ENCODE results near the gene SLC25A21. TPM values are rescaled to one million over a fixed set of nuclear protein-coding genes. Genes with fewer than 3 reads are reported as not detected.

Gene SLC25A21
- total and polyA plus RNA-seq, 7 experiments from 2014 or later = not detected

- Mint-ChIP-seq H3K27ac (no peak overlapping the region), H3K9me3 (peaks cover 0 to 8% (median 0%) of the 10 kb centered on the region in 11 donors), H3K4me3 (no peak overlapping the region), H3K36me3 (no peaks in the 10 kb centered on the region), H3K27me3 (peaks cover 3 to 21% (median 7%) of the 10 kb centered on the region in 5 donors), H3K4me1 (no peaks in the 10 kb centered on the region)
- DNase-seq (no peak), ATAC-seq (no peak)
- Histone ChIP-seq H3K4me1 (ENCODE audit: control insufficient read depth in 2 of 2, insufficient read depth in 2 of 2, low read length in 2 of 2) (no peaks in the 10 kb centered on the region), H3K9me3 (ENCODE audit: control insufficient read depth in 2 of 3, low read length in 3 of 3) (no peaks in the 10 kb centered on the region), H3K27me3 (ENCODE audit: control insufficient read depth in 2 of 2, insufficient read depth in 2 of 2, low read length in 2 of 2) (peaks cover 0 to 2% of the 10 kb centered on the region in 2 donors), H3K27ac (ENCODE audit: low read depth, low read length) (no peak overlapping the region), H3K4me3 (ENCODE audit: low read length) (no peak overlapping the region), H3K36me3 (ENCODE audit: control insufficient read depth in 2 of 3, insufficient read depth in 3 of 3, low read length in 3 of 3) (no peaks in the 10 kb centered on the region)
- CTCF ChIA-PET = no interaction called here
- POLR2A ChIA-PET = no interaction called here
- intact Hi-C loops (cut with micrococcal nuclease) = no loop called here
These were observed 490.1 kb downstream of the SLC25A21 start for GRCh38 chr14:36682338-36682737.

DNA sequence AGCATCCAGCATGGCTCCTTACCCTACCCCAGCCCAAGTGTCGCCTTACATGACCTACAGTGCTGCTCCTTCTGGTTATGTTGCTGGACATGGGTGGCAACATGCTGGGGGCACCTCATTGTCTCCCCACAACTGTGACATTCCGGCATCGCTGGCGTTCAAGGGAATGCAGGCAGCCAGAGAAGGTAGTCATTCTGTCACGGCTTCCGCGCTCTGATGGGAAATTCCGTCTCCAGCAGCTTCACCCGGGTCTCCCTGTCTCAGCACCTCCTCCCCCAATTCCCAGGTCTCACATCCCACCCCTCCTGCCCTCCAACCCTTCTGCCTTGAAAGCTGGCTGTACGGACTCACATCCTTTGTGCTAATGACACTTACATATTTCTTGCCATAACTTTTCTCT, 496.2 kb downstream of the SLC25A21 start:
- intact Hi-C loops (cut with micrococcal nuclease) = no loop called here

DNA sequence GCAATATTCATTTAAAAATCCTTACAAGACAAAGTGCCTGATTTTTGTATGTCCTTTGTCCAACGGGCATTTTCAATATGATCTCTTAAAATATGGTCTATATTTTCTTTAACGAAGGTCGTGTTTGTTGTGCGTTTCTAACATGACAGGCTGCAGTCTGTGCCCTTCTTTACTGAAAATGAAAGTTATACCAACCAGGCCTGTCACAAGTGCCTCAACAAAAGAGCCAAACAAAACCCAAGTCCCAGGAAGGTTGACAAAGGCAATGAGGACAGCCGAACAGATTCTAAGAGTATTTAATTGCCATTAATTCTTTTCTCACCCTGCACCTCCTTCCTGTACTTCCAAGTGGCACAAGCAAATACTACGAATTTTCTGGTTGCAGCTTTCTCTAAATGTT, 496.8 kb downstream of the SLC25A21 start:
- Mint-ChIP-seq H3K4me1 (no peaks in the 10 kb centered on the region), H3K4me3 (no peak overlapping the region), H3K9me3 (peaks cover 0 to 10% (median 0%) of the 10 kb centered on the region in 11 donors), H3K27ac (no peak overlapping the region), H3K27me3 (peaks cover 10 to 37% (median 29%) of the 10 kb centered on the region in 5 donors), H3K36me3 (no peaks in the 10 kb centered on the region)
- Histone ChIP-seq H3K4me3 (ENCODE audit: low read length) (no peak overlapping the region), H3K4me1 (ENCODE audit: control insufficient read depth in 2 of 2, insufficient read depth in 2 of 2, low read length in 2 of 2) (no peaks in the 10 kb centered on the region), H3K9me3 (ENCODE audit: control insufficient read depth in 2 of 3, low read length in 3 of 3) (no peaks in the 10 kb centered on the region), H3K27me3 (ENCODE audit: control insufficient read depth in 2 of 2, insufficient read depth in 2 of 2, low read length in 2 of 2) (no peaks in the 10 kb centered on the region), H3K27ac (ENCODE audit: low read depth, low read length) (no peak overlapping the region), H3K36me3 (ENCODE audit: control insufficient read depth in 2 of 3, insufficient read depth in 3 of 3, low read length in 3 of 3) (no peaks in the 10 kb centered on the region)
- CTCF ChIA-PET = no interaction called here
- ATAC-seq (no peak), DNase-seq (no peak)
- intact Hi-C loops (cut with micrococcal nuclease) = no loop called here
- POLR2A ChIA-PET = no interaction called here

More for the DNA sequence above, 496.2 kb downstream of the SLC25A21 start:
- Histone ChIP-seq H3K9me3 (ENCODE audit: control insufficient read depth in 2 of 3, low read length in 3 of 3) (no peaks in the 10 kb centered on the region), H3K36me3 (ENCODE audit: control insufficient read depth in 2 of 3, insufficient read depth in 3 of 3, low read length in 3 of 3) (no peaks in the 10 kb centered on the region), H3K27me3 (ENCODE audit: control insufficient read depth in 2 of 2, insufficient read depth in 2 of 2, low read length in 2 of 2) (no peaks in the 10 kb centered on the region), H3K4me3 (ENCODE audit: low read length) (no peak overlapping the region), H3K27ac (ENCODE audit: low read depth, low read length) (no peak overlapping the region), H3K4me1 (ENCODE audit: control insufficient read depth in 2 of 2, insufficient read depth in 2 of 2, low read length in 2 of 2) (no peaks in the 10 kb centered on the region)
- ATAC-seq (no peak), DNase-seq (no peak)
- no peak overlapping the region for H3K27ac Mint-ChIP-seq
- ChIA-PET CTCF (no interaction called here), POLR2A (no interaction called here)
- no peaks in the 10 kb centered on the region for H3K36me3 Mint-ChIP-seq
- H3K9me3 Mint-ChIP-seq = peaks cover 0 to 10% (median 0%) of the 10 kb centered on the region in 11 donors
- H3K4me1 Mint-ChIP-seq = no peaks in the 10 kb centered on the region
- peaks cover 10 to 35% (median 27%) of the 10 kb centered on the region in 5 donors for H3K27me3 Mint-ChIP-seq
- H3K4me3 Mint-ChIP-seq = no peak overlapping the region

GRCh38 chr14:36674659-36675058, 497.7 kb downstream of the SLC25A21 start:
- intact Hi-C loops (cut with micrococcal nuclease) = no loop called here
- peaks cover 10 to 37% (median 29%) of the 10 kb centered on the region in 5 donors for H3K27me3 Mint-ChIP-seq
- POLR2A ChIA-PET = no interaction called here
- Histone ChIP-seq H3K4me3 (ENCODE audit: low read length) (no peak overlapping the region), H3K27me3 (ENCODE audit: control insufficient read depth in 2 of 2, insufficient read depth in 2 of 2, low read length in 2 of 2) (no peaks in the 10 kb centered on the region), H3K4me1 (ENCODE audit: control insufficient read depth in 2 of 2, insufficient read depth in 2 of 2, low read length in 2 of 2) (no peaks in the 10 kb centered on the region), H3K36me3 (ENCODE audit: control insufficient read depth in 2 of 3, insufficient read depth in 3 of 3, low read length in 3 of 3) (no peaks in the 10 kb centered on the region), H3K9me3 (ENCODE audit: control insufficient read depth in 2 of 3, low read length in 3 of 3) (no peaks in the 10 kb centered on the region), H3K27ac (ENCODE audit: low read depth, low read length) (no peak overlapping the region)
- no peaks in the 10 kb centered on the region for H3K4me1 Mint-ChIP-seq
- H3K4me3 Mint-ChIP-seq = no peak overlapping the region
- H3K9me3 Mint-ChIP-seq = peaks cover 0 to 10% (median 0%) of the 10 kb centered on the region in 11 donors
- no peak overlapping the region for H3K27ac Mint-ChIP-seq
- no peak for DNase-seq
- no peak for ATAC-seq
- no peaks in the 10 kb centered on the region for H3K36me3 Mint-ChIP-seq
- CTCF ChIA-PET = no interaction called here

DNA sequence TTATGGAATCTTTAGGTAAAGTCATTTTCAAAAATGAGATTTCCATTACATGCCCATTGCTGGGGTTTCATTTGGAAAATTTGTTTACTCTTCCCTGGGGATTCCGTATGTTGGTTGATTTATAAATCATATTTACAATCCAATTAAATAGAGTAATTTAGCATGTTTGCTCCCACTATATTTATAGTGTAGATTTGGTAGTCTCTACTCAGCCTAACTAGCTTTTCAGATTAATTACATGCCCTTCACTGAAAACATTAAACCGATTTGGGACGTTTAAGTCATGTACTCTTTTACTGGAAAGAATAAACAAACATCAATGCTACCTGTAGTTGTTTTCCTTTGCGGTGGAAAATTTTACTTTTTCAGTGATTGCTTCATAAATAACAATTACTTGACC, 500.3 kb downstream of the SLC25A21 start:
- DNase-seq = no peak
- H3K9me3 Mint-ChIP-seq = peaks cover 0 to 17% (median 2%) of the 10 kb centered on the region in 11 donors
- H3K4me3 Mint-ChIP-seq = no peak overlapping the region
- ATAC-seq = no peak
- no peaks in the 10 kb centered on the region for H3K36me3 Mint-ChIP-seq
- no peaks in the 10 kb centered on the region for H3K36me3 ChIP-seq (ENCODE audit: control insufficient read depth in 2 of 3, insufficient read depth in 3 of 3, low read length in 3 of 3)
- H3K27me3 Mint-ChIP-seq = peaks cover 17 to 38% (median 33%) of the 10 kb centered on the region in 5 donors
- ChIA-PET POLR2A (no interaction called here), CTCF (no interaction called here)
- no peaks in the 10 kb centered on the region for H3K27me3 ChIP-seq (ENCODE audit: control insufficient read depth in 2 of 2, insufficient read depth in 2 of 2, low read length in 2 of 2)
- H3K27ac ChIP-seq (ENCODE audit: low read depth, low read length) = no peak overlapping the region
- peaks cover 0 to 6% (median 0%) of the 10 kb centered on the region in 7 donors for H3K4me1 Mint-ChIP-seq
- H3K4me1 ChIP-seq (ENCODE audit: control insufficient read depth in 2 of 2, insufficient read depth in 2 of 2, low read length in 2 of 2) = no peaks in the 10 kb centered on the region
- no peak overlapping the region for H3K4me3 ChIP-seq (ENCODE audit: low read length)
- intact Hi-C loops (cut with micrococcal nuclease) = no loop called here
- H3K27ac Mint-ChIP-seq = no peak overlapping the region
- H3K9me3 ChIP-seq (ENCODE audit: control insufficient read depth in 2 of 3, low read length in 3 of 3) = no peaks in the 10 kb centered on the region

GRCh38 chr14:36671149-36671548, 501.3 kb downstream of the SLC25A21 start:
- Mint-ChIP-seq H3K36me3 (no peaks in the 10 kb centered on the region), H3K27ac (no peak overlapping the region), H3K27me3 (peaks cover 20 to 34% (median 26%) of the 10 kb centered on the region in 5 donors), H3K9me3 (peaks cover 0 to 18% (median 2%) of the 10 kb centered on the region in 11 donors), H3K4me3 (no peak overlapping the region), H3K4me1 (peaks cover 0 to 6% (median 0%) of the 10 kb centered on the region in 7 donors)
- intact Hi-C loops (cut with micrococcal nuclease) = no loop called here
- no peaks in the 10 kb centered on the region for H3K4me1 ChIP-seq (ENCODE audit: control insufficient read depth in 2 of 2, insufficient read depth in 2 of 2, low read length in 2 of 2)
- H3K27ac ChIP-seq (ENCODE audit: low read depth, low read length) = no peak overlapping the region
- no peak overlapping the region for H3K4me3 ChIP-seq (ENCODE audit: low read length)
- no peak for DNase-seq
- no peaks in the 10 kb centered on the region for H3K9me3 ChIP-seq (ENCODE audit: control insufficient read depth in 2 of 3, low read length in 3 of 3)
- POLR2A ChIA-PET = no interaction called here
- CTCF ChIA-PET = no interaction called here
- no peak for ATAC-seq
- H3K36me3 ChIP-seq (ENCODE audit: control insufficient read depth in 2 of 3, insufficient read depth in 3 of 3, low read length in 3 of 3) = no peaks in the 10 kb centered on the region
- H3K27me3 ChIP-seq (ENCODE audit: control insufficient read depth in 2 of 2, insufficient read depth in 2 of 2, low read length in 2 of 2) = no peaks in the 10 kb centered on the region

DNA sequence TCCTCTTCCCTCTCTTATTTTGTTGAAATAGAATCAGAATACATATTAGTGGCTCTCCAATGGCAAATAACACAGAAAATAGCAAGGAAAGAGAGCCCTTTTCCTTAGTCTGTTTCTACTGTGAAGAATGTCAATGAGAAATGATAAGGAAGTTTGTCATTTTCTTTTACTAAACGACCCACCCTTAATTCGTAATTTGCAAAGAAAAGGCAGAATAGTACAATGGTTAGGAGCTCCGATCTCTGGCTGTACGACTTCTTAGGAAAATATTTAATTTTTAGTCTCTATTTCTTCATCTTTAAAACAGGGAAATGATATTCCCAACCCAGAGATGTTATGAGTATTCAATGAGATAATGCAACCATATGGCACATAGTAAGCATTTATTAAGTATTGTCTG, 504.7 kb downstream of the SLC25A21 start:
- Histone ChIP-seq H3K9me3 (ENCODE audit: control insufficient read depth in 2 of 3, low read length in 3 of 3) (no peaks in the 10 kb centered on the region), H3K27me3 (ENCODE audit: control insufficient read depth in 2 of 2, insufficient read depth in 2 of 2, low read length in 2 of 2) (peaks cover 0 to under 1% of the 10 kb centered on the region in 2 donors), H3K4me1 (ENCODE audit: control insufficient read depth in 2 of 2, insufficient read depth in 2 of 2, low read length in 2 of 2) (peaks cover 0 to 6% of the 10 kb centered on the region in 2 donors), H3K27ac (ENCODE audit: low read depth, low read length) (no peak overlapping the region), H3K4me3 (ENCODE audit: low read length) (no peak overlapping the region), H3K36me3 (ENCODE audit: control insufficient read depth in 2 of 3, insufficient read depth in 3 of 3, low read length in 3 of 3) (no peaks in the 10 kb centered on the region)
- Mint-ChIP-seq H3K36me3 (peaks cover 0 to 5% (median 0%) of the 10 kb centered on the region in 5 donors), H3K4me1 (peaks cover 4 to 32% (median 24%) of the 10 kb centered on the region in 7 donors), H3K27me3 (peaks cover 44 to 51% (median 48%) of the 10 kb centered on the region in 5 donors), H3K27ac (peak overlapping the region in 1 of 9 donors; percentile 64), H3K9me3 (peaks cover 0 to 25% (median 5%) of the 10 kb centered on the region in 11 donors), H3K4me3 (no peak overlapping the region)
- ChIA-PET CTCF (no interaction called here), POLR2A (no interaction called here)
- DNase-seq = no peak
- no peak for ATAC-seq
- intact Hi-C loops (cut with micrococcal nuclease) = no loop called here

Data from naive thymus-derived CD4-positive, alpha-beta T cell (primary cell).